Spleen (tissue), 11 donors: ENCODE measurements around the gene IGSF6. TPM values are rescaled to one million over a fixed set of nuclear protein-coding genes. Genes with fewer than 3 reads are reported as not detected.

Experiments
- DNase-seq: peaks from one replicate; pipeline ENCODE4 v3.0.0-alpha.2; 2020
- H3K27ac ChIP-seq, 8 donors: fragments of 200-600 bp; sonication (generic) in 7 of 8; 1 replicate in 4 of 8; 2 replicates in 4 of 8; pipeline versions ENCODE4 v1.5.0 to v1.8.0; 2016 to 2021; ENCODE audit warnings: inconsistent platforms in 4 of 8, mild to moderate bottlenecking in 4 of 8, moderate library complexity in 1 of 8
- H3K27me3 ChIP-seq, 7 donors: fragments of 200-600 bp; sonication (generic) in 6 of 7; replicated peaks in 1 of 7; 1 replicate in 4 of 7; 2 replicates in 3 of 7; pipeline versions ENCODE4 v1.5.0 to v1.8.0; 2016 to 2021; ENCODE audit warnings: inconsistent platforms in 3 of 7, mild to moderate bottlenecking in 1 of 7
- H3K36me3 ChIP-seq, 6 donors: fragments of 200-600 bp; sonication (generic) in 5 of 6; 1 replicate in 4 of 6; 2 replicates in 2 of 6; pipeline versions ENCODE4 v1.5.0 to v1.8.0; 2016 to 2021; ENCODE audit warnings: inconsistent platforms in 2 of 6
- H3K4me1 ChIP-seq, 6 donors: fragments of 200-600 bp; sonication (generic) in 5 of 6; 1 replicate in 3 of 6; 2 replicates in 3 of 6; pipeline versions ENCODE4 v1.5.0 to v1.8.0; 2016 to 2021; ENCODE audit warnings: inconsistent platforms in 3 of 6
- H3K4me3 ChIP-seq, 8 donors: fragments of 200-600 bp; sonication (generic) in 7 of 8; 1 replicate in 4 of 8; 2 replicates in 4 of 8; pipeline versions ENCODE4 v1.5.0 to v1.8.0; 2016 to 2021; ENCODE audit warnings: inconsistent platforms in 4 of 8, mild to moderate bottlenecking in 4 of 8, moderate library complexity in 2 of 8
- H3K9me3 ChIP-seq, 8 donors: fragments of 200-600 bp; sonication (generic) in 7 of 8; 1 replicate in 4 of 8; 2 replicates in 4 of 8; pipeline versions ENCODE4 v1.5.0 to v1.8.0; 2016 to 2021; ENCODE audit warnings: inconsistent platforms in 4 of 8
- POLR2A ChIP-seq, 3 donors: fragments of 450-650 bp; IDR thresholded peaks; one replicate each; pipeline ENCODE4 v1.5.1; 2017; ENCODE audit warnings: antibody characterized with exemption in 3 of 3, mild to moderate bottlenecking in 1 of 3
- POLR2AphosphoS5 ChIP-seq, 3 donors: sonication (generic); formaldehyde crosslinking; IDR thresholded peaks; one replicate each; pipeline ENCODE4 v1.5.1; 2017; ENCODE audit warnings: antibody characterized with exemption in 3 of 3
- WGBS, 5 donors: extraction: QIAGEN DNeasy Blood & Tissue Kit in 3 of 5; methylation state at CpG; one replicate each; pipeline versions ENCODE4 v1.1.5 to v1.1.7; 2013 to 2018; 5-methylcytosine and 5-hydroxymethylcytosine counted together
- intact Hi-C: fragments of 100-400 bp; cut with DNase I; formaldehyde crosslinking; loops from one replicate; pipeline ENCODE4 v1.15.0; 2023; ENCODE audit warnings: low total_unique reads
- polyA plus RNA-seq, 3 donors: library from polyadenylated mRNA; stranded (reverse); fragments of 200-250 nt; gene quantifications; one replicate each; pipeline ENCODE4 v1.2.1, GENCODE V29; 2013
- total RNA-seq, 7 donors: library from RNA; depleted of rRNA in 3 of 7; stranded (reverse); fragments of >200 nt in 3 of 7; fragmentation: NEBNext Ultra II Directional in 4 of 7; extraction: Animal tissue kit (Norgen Biotek cat#: 25700) in 4 of 7; gene quantifications; one replicate each; pipeline versions ENCODE4 v1.1.0 to v1.2.1, GENCODE V29; 2016 to 2021
- TF ChIP-seq, protein P1 (sequence below), 11 experiments: fragments of 200-600 bp in 7 of 11; fragments of 450-650 bp in 4 of 11; sonication (generic) in 4 of 11; IDR thresholded peaks in 8 of 11; conservative IDR thresholded peaks in 3 of 11; 1 replicate in 7 of 11; 2 replicates in 4 of 11; pipeline versions ENCODE4 v1.4.0 to v1.8.0; 2016 to 2021; ENCODE audit warnings: antibody characterized with exemption in 11 of 11, inconsistent platforms in 4 of 11, mild to moderate bottlenecking in 1 of 11
- donor health status: healthy with polysubstance abuse.
- donor health status: DM: no; HTN: no; CAD: no; lungs with moderate emphysema.
- donor health status: DM: no; HTN: no; CAD: no.
- donor health status: Bipolar disorder and iron deficiency.
- donor health status: healthy.
- donor health status: DM: no; HTN: no; CAD: no.
- donor health status: DM: yes; HTN: yes; CAD: no.

The IGSF6 gene
- total and polyA plus RNA-seq, 10 donors: 15.5 to 134 (median 60.7) TPM

DNA sequence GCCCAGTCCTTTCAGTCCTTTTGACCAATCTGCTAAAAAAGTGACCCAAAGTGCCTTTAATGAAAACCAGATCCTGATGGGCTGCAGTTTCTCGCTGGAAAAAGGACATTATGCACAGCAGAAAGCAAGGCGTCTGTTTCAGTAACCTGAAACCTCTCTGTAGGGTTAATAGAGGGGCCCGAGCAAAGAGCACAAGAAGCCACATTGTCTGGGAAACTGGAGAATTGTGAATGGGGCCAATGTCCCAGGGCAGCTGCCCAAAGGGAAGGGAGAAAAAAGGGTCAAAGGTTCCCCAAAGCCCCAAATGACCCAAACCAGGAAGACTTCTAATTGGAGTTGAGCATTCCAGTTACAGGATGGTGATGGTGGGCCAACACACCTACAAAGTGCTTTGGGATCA lies 14.4 kb upstream of the IGSF6 start:
- 68 to 88% (median 68%) methylated on average over 3 of the region's 3 CpGs for WGBS, 5 donors
- TF ChIP-seq, protein P1, sequence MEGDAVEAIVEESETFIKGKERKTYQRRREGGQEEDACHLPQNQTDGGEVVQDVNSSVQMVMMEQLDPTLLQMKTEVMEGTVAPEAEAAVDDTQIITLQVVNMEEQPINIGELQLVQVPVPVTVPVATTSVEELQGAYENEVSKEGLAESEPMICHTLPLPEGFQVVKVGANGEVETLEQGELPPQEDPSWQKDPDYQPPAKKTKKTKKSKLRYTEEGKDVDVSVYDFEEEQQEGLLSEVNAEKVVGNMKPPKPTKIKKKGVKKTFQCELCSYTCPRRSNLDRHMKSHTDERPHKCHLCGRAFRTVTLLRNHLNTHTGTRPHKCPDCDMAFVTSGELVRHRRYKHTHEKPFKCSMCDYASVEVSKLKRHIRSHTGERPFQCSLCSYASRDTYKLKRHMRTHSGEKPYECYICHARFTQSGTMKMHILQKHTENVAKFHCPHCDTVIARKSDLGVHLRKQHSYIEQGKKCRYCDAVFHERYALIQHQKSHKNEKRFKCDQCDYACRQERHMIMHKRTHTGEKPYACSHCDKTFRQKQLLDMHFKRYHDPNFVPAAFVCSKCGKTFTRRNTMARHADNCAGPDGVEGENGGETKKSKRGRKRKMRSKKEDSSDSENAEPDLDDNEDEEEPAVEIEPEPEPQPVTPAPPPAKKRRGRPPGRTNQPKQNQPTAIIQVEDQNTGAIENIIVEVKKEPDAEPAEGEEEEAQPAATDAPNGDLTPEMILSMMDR (IDR thresholded peaks at IDR 0.05 in 8 of 11, conservative IDR thresholded peaks at IDR 0.05 in 3 of 11): no peak
- TF ChIP-seq POLR2A (IDR thresholded peaks at IDR 0.05) (no peak), POLR2AphosphoS5 (IDR thresholded peaks at IDR 0.05) (no peak)
- DNase-seq: no peak
- Histone ChIP-seq H3K27ac (no peak overlapping the region), H3K27me3 (peaks cover 0 to 34% (median 6%) of the 10 kb centered on the region in 7 donors), H3K9me3 (no peaks in the 10 kb centered on the region), H3K36me3 (no peaks in the 10 kb centered on the region), H3K4me3 (no peak overlapping the region), H3K4me1 (peaks cover 5 to 24% (median 14%) of the 10 kb centered on the region in 6 donors)
- intact Hi-C loops: no loop called here

DNA sequence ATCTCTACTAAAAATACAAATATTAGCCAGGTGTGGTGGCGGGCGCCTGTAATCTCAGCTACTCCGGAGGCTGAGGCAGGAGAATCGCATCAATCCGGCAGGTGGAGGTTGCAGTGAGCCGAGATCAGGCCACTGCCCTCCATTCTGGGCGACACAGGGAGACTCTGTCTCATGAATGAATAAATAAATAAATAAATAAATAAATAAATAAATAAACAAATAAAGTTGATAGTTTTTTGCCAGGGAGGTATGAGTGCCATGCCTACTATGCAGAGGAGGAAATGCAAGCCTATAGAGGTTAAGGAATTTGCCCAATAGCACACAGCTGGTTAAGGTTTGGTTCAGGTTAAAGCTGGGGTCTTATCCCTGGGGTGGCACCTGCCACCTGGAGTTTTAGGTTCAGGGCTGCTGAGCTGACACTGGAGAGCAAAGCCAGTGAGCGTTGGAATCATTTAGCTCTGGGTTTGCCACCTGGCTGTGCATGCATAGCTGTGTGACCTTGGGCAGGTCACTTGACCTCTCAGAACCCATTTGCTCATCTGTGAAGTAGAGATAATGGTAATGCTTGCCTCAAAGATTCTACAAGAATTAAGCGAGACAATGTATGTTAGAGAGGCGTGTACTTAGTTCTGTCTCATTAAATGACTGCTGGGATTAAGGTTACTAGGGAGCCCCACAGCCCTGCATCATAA lies 12.5 kb upstream of the IGSF6 start:
- no peaks in the 10 kb centered on the region for H3K36me3 ChIP-seq
- TF ChIP-seq POLR2A (IDR thresholded peaks at IDR 0.05): no peak
- TF ChIP-seq, protein P1 (IDR thresholded peaks at IDR 0.05 in 8 of 11, conservative IDR thresholded peaks at IDR 0.05 in 3 of 11): no peak
- no peak overlapping the region for H3K4me3 ChIP-seq
- no peak overlapping the region for H3K27ac ChIP-seq
- WGBS, 5 donors: 89 to 96% (median 92%) methylated on average over 10 of the region's 10 CpGs
- H3K4me1 ChIP-seq: peaks cover 9 to 42% (median 24%) of the 10 kb centered on the region in 6 donors
- peaks cover 0 to 34% (median 6%) of the 10 kb centered on the region in 7 donors for H3K27me3 ChIP-seq
- DNase-seq: no peak
- H3K9me3 ChIP-seq: no peaks in the 10 kb centered on the region
- intact Hi-C loops: no loop called here

DNA sequence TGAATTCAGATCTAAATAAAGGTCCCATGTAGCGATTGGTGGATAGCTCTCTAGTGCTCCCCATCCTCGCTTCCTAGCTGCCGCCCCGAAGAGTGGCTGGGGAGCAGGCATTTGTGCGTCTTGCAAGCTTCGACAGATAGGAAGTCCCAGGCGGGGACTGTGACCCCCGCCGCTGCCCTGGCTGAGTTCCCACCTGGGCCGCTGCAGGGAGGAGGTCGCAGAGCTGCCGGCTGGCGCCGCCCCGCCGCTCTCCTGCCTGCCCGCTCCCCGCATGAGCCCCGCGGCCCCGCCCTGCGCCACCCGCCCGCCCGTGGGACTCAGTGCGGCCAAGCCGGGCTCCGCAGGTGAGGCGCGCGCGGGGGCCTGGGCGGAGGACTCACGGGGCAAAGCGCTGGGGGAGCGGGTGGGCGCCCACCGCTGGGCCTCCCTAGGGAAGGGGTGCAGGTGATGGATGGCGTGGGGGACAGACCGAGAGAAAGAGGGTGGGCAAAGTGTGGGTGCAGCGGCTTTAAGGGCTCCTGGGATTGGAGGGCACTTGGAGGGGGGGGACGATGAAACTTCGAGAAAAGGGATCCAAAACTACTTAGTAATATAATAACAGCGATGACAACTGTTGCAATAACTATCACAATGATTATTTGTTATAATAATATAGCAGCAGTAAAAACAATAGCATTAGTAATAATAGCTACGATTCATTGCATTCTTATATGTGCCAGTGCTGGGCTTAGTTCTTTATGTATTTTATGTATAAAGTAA lies 11.7 kb upstream of the IGSF6 start, which contains the start of gene OTOA:
Gene OTOA (plus strand): TSS at position 80 of the 759 bp plus-strand sequence. CDS start 14,547 bp downstream, outside the sequence.
- intact Hi-C loops: no loop called here
- TF ChIP-seq POLR2A (IDR thresholded peaks at IDR 0.05) (no peak), POLR2AphosphoS5 (IDR thresholded peaks at IDR 0.05) (peak in 1 of 3 donors; percentile 48)
- TF ChIP-seq, protein P1 (IDR thresholded peaks at IDR 0.05 in 8 of 11, conservative IDR thresholded peaks at IDR 0.05 in 3 of 11): no peak
- Histone ChIP-seq H3K27me3 (peaks cover 0 to 34% (median 6%) of the 10 kb centered on the region in 7 donors), H3K4me3 (peak within 1 kb of the TSS in 6 of 8 donors; percentile 24 to 68 (median 34)), H3K27ac (no peak within 1 kb of the TSS), H3K36me3 (no peaks in the 10 kb centered on the region), H3K9me3 (no peaks in the 10 kb centered on the region), H3K4me1 (peaks cover 9 to 51% (median 29%) of the 10 kb centered on the region in 6 donors)
- 9 to 12% (median 10%) methylated on average over 31 to 45 of the region's 45 CpGs for WGBS, 5 donors
- peak; percentile 87 for DNase-seq

DNA sequence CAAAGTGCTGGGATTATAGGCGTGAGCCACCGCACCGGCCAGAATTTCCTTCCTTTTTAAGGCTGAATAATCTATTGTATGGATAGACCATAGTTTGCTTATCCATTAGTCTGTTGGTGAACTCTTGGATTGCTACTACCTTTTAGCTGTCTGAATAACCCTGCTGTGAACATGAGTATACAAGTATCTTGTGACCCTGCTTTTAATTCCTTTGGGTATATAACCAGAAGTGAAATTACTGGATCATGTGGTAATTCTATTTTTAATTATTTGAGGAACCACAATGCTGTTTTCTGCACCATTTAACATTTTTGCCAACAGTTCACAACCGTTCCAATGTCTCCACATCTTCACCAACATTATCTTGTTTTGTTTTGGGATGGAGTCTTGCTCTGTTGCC lies 6.7 kb upstream of the IGSF6 start:
- 75 to 88% (median 85%) methylated on average over 4 of the region's 4 CpGs for WGBS, 5 donors

More for the DNA sequence above, 6.7 kb upstream of the IGSF6 start:
- intact Hi-C loops: loop anchor here (5.0 kb wide), 1 partner anchor 48 kb away; no protein-coding TSS in a partner anchor
- Histone ChIP-seq H3K36me3 (peaks cover 0 to 25% (median 6%) of the 10 kb centered on the region in 6 donors), H3K4me1 (peaks cover 17 to 90% (median 67%) of the 10 kb centered on the region in 6 donors), H3K27me3 (peaks cover 0 to 12% (median 0%) of the 10 kb centered on the region in 7 donors), H3K4me3 (no peak overlapping the region), H3K9me3 (no peaks in the 10 kb centered on the region), H3K27ac (peak overlapping the region in 6 of 8 donors; percentile 28 to 89 (median 74))
- no peak for TF ChIP-seq POLR2A (IDR thresholded peaks at IDR 0.05)
- TF ChIP-seq POLR2AphosphoS5 (IDR thresholded peaks at IDR 0.05): no peak
- TF ChIP-seq, protein P1 (IDR thresholded peaks at IDR 0.05 in 8 of 11, conservative IDR thresholded peaks at IDR 0.05 in 3 of 11): no peak
- no peak for DNase-seq
